Astrocyte of the spinal cord (primary cell): ENCODE measurements around the gene OBI1.

Experiments
- DNase-seq: peaks from one replicate; pipeline ENCODE4 v3.0.0; 2011; ENCODE audit warnings: low read depth, low spot score
- H3K4me3 ChIP-seq: 2 replicates; pipeline ENCODE4 v1.5.1; 2011; ENCODE audit warnings: low read depth, mild to moderate bottlenecking, low read length, moderate library complexity
- in situ Hi-C: cut with HindIII; loops from 2 replicates; pipeline ENCODE4 v1.10.0; 2017; ENCODE audit warnings: low sequenced_read_pairs
- TF ChIP-seq, protein P1 (sequence below): IDR thresholded peaks from 2 replicates; pipeline ENCODE4 v1.5.1; 2012; ENCODE audit warnings: low read depth, mild to moderate bottlenecking, low read length, inconsistent platforms

The OBI1 gene

GRCh38 chr13:78601124-78601873 lies 57.7 kb downstream of the OBI1 start:
- in situ Hi-C loops = no loop called here
- DNase-seq = no peak
- no peak overlapping the region for H3K4me3 ChIP-seq
- TF ChIP-seq, protein P1, sequence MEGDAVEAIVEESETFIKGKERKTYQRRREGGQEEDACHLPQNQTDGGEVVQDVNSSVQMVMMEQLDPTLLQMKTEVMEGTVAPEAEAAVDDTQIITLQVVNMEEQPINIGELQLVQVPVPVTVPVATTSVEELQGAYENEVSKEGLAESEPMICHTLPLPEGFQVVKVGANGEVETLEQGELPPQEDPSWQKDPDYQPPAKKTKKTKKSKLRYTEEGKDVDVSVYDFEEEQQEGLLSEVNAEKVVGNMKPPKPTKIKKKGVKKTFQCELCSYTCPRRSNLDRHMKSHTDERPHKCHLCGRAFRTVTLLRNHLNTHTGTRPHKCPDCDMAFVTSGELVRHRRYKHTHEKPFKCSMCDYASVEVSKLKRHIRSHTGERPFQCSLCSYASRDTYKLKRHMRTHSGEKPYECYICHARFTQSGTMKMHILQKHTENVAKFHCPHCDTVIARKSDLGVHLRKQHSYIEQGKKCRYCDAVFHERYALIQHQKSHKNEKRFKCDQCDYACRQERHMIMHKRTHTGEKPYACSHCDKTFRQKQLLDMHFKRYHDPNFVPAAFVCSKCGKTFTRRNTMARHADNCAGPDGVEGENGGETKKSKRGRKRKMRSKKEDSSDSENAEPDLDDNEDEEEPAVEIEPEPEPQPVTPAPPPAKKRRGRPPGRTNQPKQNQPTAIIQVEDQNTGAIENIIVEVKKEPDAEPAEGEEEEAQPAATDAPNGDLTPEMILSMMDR = no peak

GRCh38 chr13:78600280-78600883 lies 58.6 kb downstream of the OBI1 start:
- in situ Hi-C loops = no loop called here
- TF ChIP-seq, protein P1 = no peak
- no peak for DNase-seq
- H3K4me3 ChIP-seq = no peak overlapping the region

DNA sequence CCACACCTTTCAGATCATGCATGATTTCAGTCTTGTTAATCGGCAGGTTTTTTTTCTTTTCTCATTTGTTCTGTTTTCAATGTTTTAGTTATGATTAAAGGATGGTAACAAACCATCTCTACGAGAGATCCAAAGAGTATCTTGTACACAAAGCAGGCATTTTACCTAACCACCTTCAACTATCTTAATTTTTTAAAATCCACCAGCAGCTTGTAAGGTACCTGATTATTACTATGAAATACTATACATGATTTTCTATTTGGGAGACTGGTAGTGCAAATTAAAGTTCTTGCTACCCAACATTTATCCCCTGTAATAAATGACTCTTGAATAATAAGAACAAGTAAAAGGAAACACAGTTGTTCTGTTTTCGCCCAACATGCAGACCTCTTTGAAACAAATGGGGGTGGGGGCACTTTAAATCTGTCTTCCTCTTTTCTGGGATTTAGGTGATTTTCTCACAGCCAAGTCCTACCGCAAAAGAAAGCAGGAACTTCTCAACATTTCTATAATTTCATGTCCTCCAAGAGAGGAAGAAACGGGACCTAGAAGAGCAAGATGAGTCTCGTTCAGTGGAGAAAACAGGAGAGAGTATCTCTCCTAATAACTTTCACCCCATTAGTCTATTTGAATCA lies 59.2 kb downstream of the OBI1 start:
- in situ Hi-C loops = no loop called here

DNA sequence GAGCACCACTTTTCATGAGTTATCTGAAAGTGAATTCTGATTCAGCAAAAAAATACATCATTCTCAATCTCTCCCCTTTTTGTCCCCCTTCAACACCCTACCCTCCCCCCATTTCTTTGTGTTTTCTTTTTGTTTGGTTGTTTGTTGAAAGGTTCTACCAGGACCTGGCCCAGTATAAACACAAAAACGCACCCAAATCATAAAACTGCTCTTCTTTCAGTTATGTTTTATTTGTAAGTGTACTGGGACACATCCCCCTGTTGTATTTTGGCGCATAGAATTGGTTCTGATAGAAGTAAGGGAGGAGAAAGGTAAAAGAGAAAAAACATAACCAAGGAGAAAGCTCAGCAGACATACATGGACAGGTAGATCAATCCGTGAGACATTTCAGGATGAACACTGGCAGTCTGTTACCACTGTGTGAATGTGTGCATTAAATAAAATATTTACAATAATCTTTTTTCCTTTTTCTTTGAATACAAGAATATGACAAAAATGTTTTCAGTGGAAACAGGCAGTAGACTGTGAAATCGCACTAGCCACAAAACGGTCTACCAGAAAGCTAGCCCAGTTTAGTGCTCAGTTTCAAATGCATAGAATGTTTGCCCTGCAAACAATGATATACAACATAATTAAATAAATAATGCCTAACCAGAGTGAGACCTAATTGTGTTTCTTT lies 59.9 kb downstream of the OBI1 start:
- TF ChIP-seq, protein P1 = no peak
- no peak for DNase-seq
- in situ Hi-C loops = no loop called here
- no peak overlapping the region for H3K4me3 ChIP-seq

More for the DNA sequence above, 59.2 kb downstream of the OBI1 start:
- no peak overlapping the region for H3K4me3 ChIP-seq
- DNase-seq = no peak
- TF ChIP-seq, protein P1 = no peak

DNA sequence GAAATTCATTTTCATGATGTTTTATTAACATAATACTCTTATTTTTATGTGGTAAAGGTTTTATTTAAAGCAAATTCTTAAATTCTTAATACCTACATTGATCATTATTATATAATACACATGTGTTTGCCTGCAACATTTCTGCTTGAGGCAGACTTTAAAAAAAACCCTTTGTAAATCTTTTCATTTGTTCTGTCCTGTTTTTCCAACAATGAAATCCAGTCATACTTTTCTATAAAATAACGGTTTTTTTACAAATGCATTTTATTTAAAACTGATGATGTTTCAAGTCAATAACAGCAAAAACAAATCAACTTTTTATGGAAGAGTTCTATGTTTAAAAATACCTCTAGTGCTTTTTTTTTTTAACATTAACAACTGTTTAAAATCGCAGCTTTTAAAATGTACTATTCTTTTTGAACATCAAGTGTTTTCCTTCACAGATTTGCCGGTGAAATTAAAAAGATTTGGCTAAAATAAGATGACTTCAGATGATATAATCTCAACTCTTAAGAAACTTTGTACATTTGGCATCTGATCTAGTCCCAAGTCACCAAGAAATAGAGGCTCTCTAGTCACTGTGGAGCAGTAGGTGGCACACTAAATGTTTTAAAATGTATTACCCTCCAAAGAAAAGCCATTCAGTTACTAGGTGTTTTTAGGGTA lies 60.7 kb downstream of the OBI1 start:
- in situ Hi-C loops = no loop called here
- TF ChIP-seq, protein P1 = no peak
- H3K4me3 ChIP-seq = no peak overlapping the region
- no peak for DNase-seq

- in situ Hi-C loops = no loop called here
- H3K4me3 ChIP-seq = no peak overlapping the region
- TF ChIP-seq, protein P1 = no peak
- no peak for DNase-seq
Observed at GRCh38 chr13:78597602-78597932, 61.4 kb downstream of the OBI1 start.
